Smooth muscle cell (in vitro differentiated cells): Measurements from ENCODE around the gene P2RY2. TPM values are rescaled to one million over a fixed set of nuclear protein-coding genes. Genes with fewer than 3 reads are reported as not detected.
A peak's percentile ranks its signal among the peaks of the same experiment; 100 is the strongest.

Experiments used
- DNase-seq: peaks from one replicate; lab custom pipeline; 2025; ENCODE audit not compliant: unreplicated experiment; lab: John Stamatoyannopoulos, UW
- H2AFZ ChIP-seq: fragments of 200-600 bp; sonication (generic); 2 replicates; pipeline ENCODE4 v1.6.0; 2016; ENCODE audit warnings: antibody characterized with exemption, low read depth, mild to moderate bottlenecking
- H3F3A ChIP-seq: fragments of 200-600 bp; sonication (generic); 2 replicates; pipeline ENCODE4 v1.6.0; 2017; ENCODE audit warnings: antibody characterized with exemption, low read depth
- H3K27ac ChIP-seq: fragments of 200-600 bp; sonication (generic); 2 replicates; pipeline ENCODE4 v1.5.1; 2016; ENCODE audit warnings: low read depth, mild to moderate bottlenecking
- H3K27me3 ChIP-seq: fragments of 200-600 bp; sonication (generic); 2 replicates; pipeline ENCODE4 v1.6.1; 2016; ENCODE audit warnings: low read depth, mild to moderate bottlenecking
- H3K36me3 ChIP-seq: fragments of 200-600 bp; sonication (generic); 2 replicates; pipeline ENCODE4 v1.5.1; 2016; ENCODE audit warnings: low read depth
- H3K4me1 ChIP-seq: fragments of 200-600 bp; sonication (generic); 2 replicates; pipeline ENCODE4 v1.5.1; 2016; ENCODE audit warnings: low read depth
- H3K4me2 ChIP-seq: fragments of 200-600 bp; sonication (generic); 2 replicates; pipeline ENCODE4 v1.6.0; 2016; ENCODE audit warnings: mild to moderate bottlenecking
- H3K4me3 ChIP-seq: fragments of 200-600 bp; sonication (generic); 2 replicates; pipeline ENCODE4 v1.5.1; 2016; ENCODE audit warnings: mild to moderate bottlenecking
- H3K79me2 ChIP-seq: fragments of 200-600 bp; sonication (generic); 2 replicates; pipeline ENCODE4 v1.6.0; 2016; ENCODE audit warnings: low read depth, mild to moderate bottlenecking
- H3K9ac ChIP-seq: fragments of 200-600 bp; sonication (generic); 2 replicates; pipeline ENCODE4 v1.6.0; 2016; ENCODE audit warnings: low read depth
- H3K9me3 ChIP-seq: fragments of 200-600 bp; sonication (generic); replicated peaks from 2 replicates; pipeline ENCODE4 v1.5.1; 2016; ENCODE audit warnings: low read depth
- H4K20me1 ChIP-seq: fragments of 200-600 bp; sonication (generic); 2 replicates; pipeline ENCODE4 v1.6.0; 2016; ENCODE audit warnings: low read depth
- CTCF ChIP-seq: fragments of 200-600 bp; sonication (generic); IDR thresholded peaks from 2 replicates; pipeline ENCODE4 v1.5.1; 2017; ENCODE audit warnings: borderline replicate concordance, mild to moderate bottlenecking, antibody characterized with exemption; ENCODE audit not compliant: insufficient read depth, poor library complexity, severe bottlenecking
- WGBS: methylation state at CpG from one replicate; pipeline ENCODE4 v1.1.7; 2016; ENCODE audit warnings: low lambda C conversion rate; 5-methylcytosine and 5-hydroxymethylcytosine counted together
- polyA plus RNA-seq: library from polyadenylated mRNA; unstranded; fragments of >200 nt; fragmentation: Nextera tagmentation; extraction: Ambion mirVana; gene quantifications from 2 replicates; pipeline ENCODE4 v1.2.1, GENCODE V29; 2016
- total RNA-seq: library from RNA; depleted of rRNA; stranded (reverse); fragments of >200 nt; gene quantifications from 2 replicates; pipeline ENCODE4 v1.2.3, GENCODE V29; 2014

The P2RY2 gene
- total and polyA plus RNA-seq, 2 experiments from 2014 or later: 5.8 TPM; not detected in 1

- DNase-seq: no peak
Measured at GRCh38 chr11:73240190-73240781, 22.2 kb downstream of the P2RY2 start.

DNA sequence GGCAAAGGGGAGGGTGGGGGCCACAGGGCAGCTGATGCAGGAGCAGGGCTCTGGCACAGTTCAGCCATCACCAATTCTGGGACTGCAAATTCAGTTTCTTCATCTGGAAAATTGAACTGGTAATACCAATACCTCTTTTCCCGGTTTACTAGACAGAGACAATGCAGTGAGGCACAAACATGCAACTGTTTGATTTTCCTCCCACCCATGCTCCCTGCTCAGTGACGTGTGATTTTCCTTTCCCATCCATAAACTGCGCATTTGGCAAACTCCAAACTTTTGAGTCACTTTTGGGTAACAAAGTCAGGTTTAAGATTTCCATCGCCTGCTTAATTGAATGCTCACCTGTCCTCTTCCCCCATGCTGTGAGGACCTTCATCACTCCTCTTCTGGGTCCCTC is 23.2 kb downstream of the P2RY2 start:
- DNase-seq: no peak
- Histone ChIP-seq H4K20me1 (no peaks in the 10 kb centered on the region), H3F3A (no peaks in the 10 kb centered on the region), H3K4me2 (no peak overlapping the region), H3K4me1 (no peaks in the 10 kb centered on the region), H3K36me3 (no peaks in the 10 kb centered on the region), H3K27ac (no peak overlapping the region), H2AFZ (no peak overlapping the region), H3K27me3 (no peaks in the 10 kb centered on the region), H3K9ac (no peak overlapping the region), H3K4me3 (no peak overlapping the region), H3K9me3 (no peaks in the 10 kb centered on the region), H3K79me2 (no peaks in the 10 kb centered on the region)
- TF ChIP-seq CTCF: no peak
- WGBS: 96% methylated on average over 4 of the region's 4 CpGs

More at GRCh38 chr11:73240190-73240781, 22.2 kb downstream of the P2RY2 start:
- WGBS: 80% methylated on average over 4 of the region's 4 CpGs
- no peak overlapping the region for H2AFZ ChIP-seq
- no peaks in the 10 kb centered on the region for H3K27me3 ChIP-seq
- no peak overlapping the region for H3K4me3 ChIP-seq
- TF ChIP-seq CTCF: no peak
- no peaks in the 10 kb centered on the region for H3K4me1 ChIP-seq
- no peak overlapping the region for H3K9ac ChIP-seq
- H3F3A ChIP-seq: no peaks in the 10 kb centered on the region
- no peaks in the 10 kb centered on the region for H4K20me1 ChIP-seq
- H3K36me3 ChIP-seq: no peaks in the 10 kb centered on the region
- no peaks in the 10 kb centered on the region for H3K9me3 ChIP-seq
- no peaks in the 10 kb centered on the region for H3K79me2 ChIP-seq
- H3K4me2 ChIP-seq: no peak overlapping the region
- no peak overlapping the region for H3K27ac ChIP-seq

- no peaks in the 10 kb centered on the region for H4K20me1 ChIP-seq
- no peaks in the 10 kb centered on the region for H3F3A ChIP-seq
- WGBS: 28% methylated on average over 12 of the region's 12 CpGs
- no peaks in the 10 kb centered on the region for H3K4me1 ChIP-seq
- DNase-seq: peak; percentile 53
- no peak overlapping the region for H3K27ac ChIP-seq
- peak overlapping the region; percentile 20 for H2AFZ ChIP-seq
- H3K36me3 ChIP-seq: no peaks in the 10 kb centered on the region
- H3K9ac ChIP-seq: no peak overlapping the region
- H3K79me2 ChIP-seq: no peaks in the 10 kb centered on the region
- H3K4me3 ChIP-seq: peak overlapping the region; percentile 29
- H3K4me2 ChIP-seq: peak overlapping the region; percentile 71
- peak; percentile 95 for TF ChIP-seq CTCF
- H3K9me3 ChIP-seq: no peaks in the 10 kb centered on the region
- H3K27me3 ChIP-seq: no peaks in the 10 kb centered on the region
Measured at GRCh38 chr11:73242251-73243092, 24.4 kb downstream of the P2RY2 start.
